ENCODE measurements around the gene SCP2. TPM values are rescaled to one million over a fixed set of nuclear protein-coding genes. Genes with fewer than 3 reads are reported as not detected.

The SCP2 gene
- polyA plus RNA-seq, 2 of the 4 experiments (the other 2 are of a cell fraction), result 79.0 to 124 TPM

- TF ChIP-seq GATA3 (IDR thresholded peaks at IDR 0.05; ENCODE audit: borderline replicate concordance) (no peak), SMC3 (IDR thresholded peaks at IDR 0.05) (no peak), JUN (IDR thresholded peaks at IDR 0.05) (no peak), PBX3 (IDR thresholded peaks at IDR 0.05) (no peak), KDM5A (IDR thresholded peaks at IDR 0.05) (no peak), NFE2L2 (conservative IDR thresholded peaks at IDR 0.05; ENCODE audit: low read length) (no peak), NR3C1 (IDR thresholded peaks at IDR 0.05) (no peak), EP300 (IDR thresholded peaks at IDR 0.05) (no peak), BCL3 (IDR thresholded peaks at IDR 0.05) (no peak)
Observed at GRCh38 chr1:52877554-52877953, 49.5 kb upstream of the SCP2 start (continued).

- POLR2A ChIA-PET, result no interaction called here
- peaks cover 4% of the 10 kb centered on the region; the same call in 2 of the 3 replicates for H3K4me1 ChIP-seq
- CTCF ChIA-PET, result no interaction called here
- TF ChIP-seq HOXB13 (CRISPR knock-in tag; IDR thresholded peaks at IDR 0.05; ENCODE audit: low read depth) (no peak), HMGXB4 (CRISPR knock-in tag; IDR thresholded peaks at IDR 0.05; ENCODE audit: borderline replicate concordance) (no peak), KDM1A (IDR thresholded peaks at IDR 0.05; ENCODE audit: low read depth) (no peak), EP300 (IDR thresholded peaks at IDR 0.05) (no peak), SREBF2 (IDR thresholded peaks at IDR 0.05) (no peak), BCL3 (IDR thresholded peaks at IDR 0.05) (no peak), MAX (IDR thresholded peaks at IDR 0.05) (no peak), E2F6 (IDR thresholded peaks at IDR 0.05; ENCODE audit: borderline replicate concordance, low read depth) (no peak), RARB (CRISPR knock-in tag; IDR thresholded peaks at IDR 0.05) (no peak), TFCP2L1 (CRISPR knock-in tag; IDR thresholded peaks at IDR 0.05) (no peak), FOXS1 (CRISPR knock-in tag; IDR thresholded peaks at IDR 0.05) (no peak), RAD21 (conservative IDR thresholded peaks at IDR 0.05 in 1 of 2, IDR thresholded peaks at IDR 0.05 in 1 of 2) (no peak)
- H3K4me3 ChIP-seq, result no peak overlapping the region
- WGBS (ENCODE audit: missing lambda C conversion rate), result 94% methylated on average over 2 of the region's 2 CpGs
- no peak for FAIRE-seq
- H3K27ac ChIP-seq, result no peak overlapping the region
- no peaks in the 10 kb centered on the region for H3K9me3 ChIP-seq
- no peak for DNase-seq (ENCODE audit: low read depth in 1 of 2, low spot score in 1 of 2)
- H3K4me2 ChIP-seq, result no peak overlapping the region
- ATAC-seq, result no peak
Observed at GRCh38 chr1:52880206-52880605, 46.9 kb upstream of the SCP2 start.

GRCh38 chr1:52887483-52887882, 39.6 kb upstream of the SCP2 start:
- no peak for DNase-seq (ENCODE audit: low read depth in 1 of 2, low spot score in 1 of 2)
- H3K9me3 ChIP-seq, result no peaks in the 10 kb centered on the region
- POLR2A ChIA-PET, result no interaction called here
- no peak overlapping the region for H3K4me2 ChIP-seq
- CTCF ChIA-PET, result no interaction called here
- ATAC-seq, result no peak
- WGBS (ENCODE audit: missing lambda C conversion rate), result 91% methylated on average over 4 of the region's 4 CpGs
- no peak overlapping the region for H3K4me3 ChIP-seq
- no peaks in the 10 kb centered on the region for H3K4me1 ChIP-seq
- FAIRE-seq, result no peak
- no peak overlapping the region for H3K27ac ChIP-seq
- TF ChIP-seq RFX5 (IDR thresholded peaks at IDR 0.05) (no peak), NR3C1 (IDR thresholded peaks at IDR 0.05) (no peak), REST (IDR thresholded peaks at IDR 0.05) (no peak), E2F6 (IDR thresholded peaks at IDR 0.05; ENCODE audit: borderline replicate concordance, low read depth) (no peak), CHD4 (IDR thresholded peaks at IDR 0.05; ENCODE audit: borderline replicate concordance) (no peak), ZNF302 (CRISPR knock-in tag; IDR thresholded peaks at IDR 0.05) (no peak), KDM5A (IDR thresholded peaks at IDR 0.05) (no peak), HMGXB4 (CRISPR knock-in tag; IDR thresholded peaks at IDR 0.05; ENCODE audit: borderline replicate concordance) (no peak)
